ENCODE data around the gene HOXA7. TPM values are rescaled to one million over a fixed set of nuclear protein-coding genes. Genes with fewer than 3 reads are reported as not detected.

Gene HOXA7
- total RNA-seq, 1 donor from 2014 or later: 1.4 TPM

GRCh38 chr7:27141923-27142579, 14.4 kb downstream of the HOXA7 start:
- H3K4me1 Mint-ChIP-seq (ENCODE audit: low read depth): peaks cover 37% of the 10 kb centered on the region
- peak overlapping the region; percentile 92 for H3K27ac Mint-ChIP-seq
- no peak for DNase-seq (ENCODE audit: low spot score, unreplicated experiment)
- peaks cover 37% of the 10 kb centered on the region for H3K27me3 Mint-ChIP-seq
- no peaks in the 10 kb centered on the region for H3K9me3 Mint-ChIP-seq (ENCODE audit: low read depth)
- TF ChIP-seq, protein P1, sequence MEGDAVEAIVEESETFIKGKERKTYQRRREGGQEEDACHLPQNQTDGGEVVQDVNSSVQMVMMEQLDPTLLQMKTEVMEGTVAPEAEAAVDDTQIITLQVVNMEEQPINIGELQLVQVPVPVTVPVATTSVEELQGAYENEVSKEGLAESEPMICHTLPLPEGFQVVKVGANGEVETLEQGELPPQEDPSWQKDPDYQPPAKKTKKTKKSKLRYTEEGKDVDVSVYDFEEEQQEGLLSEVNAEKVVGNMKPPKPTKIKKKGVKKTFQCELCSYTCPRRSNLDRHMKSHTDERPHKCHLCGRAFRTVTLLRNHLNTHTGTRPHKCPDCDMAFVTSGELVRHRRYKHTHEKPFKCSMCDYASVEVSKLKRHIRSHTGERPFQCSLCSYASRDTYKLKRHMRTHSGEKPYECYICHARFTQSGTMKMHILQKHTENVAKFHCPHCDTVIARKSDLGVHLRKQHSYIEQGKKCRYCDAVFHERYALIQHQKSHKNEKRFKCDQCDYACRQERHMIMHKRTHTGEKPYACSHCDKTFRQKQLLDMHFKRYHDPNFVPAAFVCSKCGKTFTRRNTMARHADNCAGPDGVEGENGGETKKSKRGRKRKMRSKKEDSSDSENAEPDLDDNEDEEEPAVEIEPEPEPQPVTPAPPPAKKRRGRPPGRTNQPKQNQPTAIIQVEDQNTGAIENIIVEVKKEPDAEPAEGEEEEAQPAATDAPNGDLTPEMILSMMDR (IDR thresholded peaks at IDR 0.05; ENCODE audit: unreplicated experiment): peak; percentile 53
- H3K4me3 Mint-ChIP-seq (ENCODE audit: low read depth): peak overlapping the region; percentile 93
- H3K36me3 Mint-ChIP-seq (ENCODE audit: insufficient read depth): peaks cover 6% of the 10 kb centered on the region

DNA sequence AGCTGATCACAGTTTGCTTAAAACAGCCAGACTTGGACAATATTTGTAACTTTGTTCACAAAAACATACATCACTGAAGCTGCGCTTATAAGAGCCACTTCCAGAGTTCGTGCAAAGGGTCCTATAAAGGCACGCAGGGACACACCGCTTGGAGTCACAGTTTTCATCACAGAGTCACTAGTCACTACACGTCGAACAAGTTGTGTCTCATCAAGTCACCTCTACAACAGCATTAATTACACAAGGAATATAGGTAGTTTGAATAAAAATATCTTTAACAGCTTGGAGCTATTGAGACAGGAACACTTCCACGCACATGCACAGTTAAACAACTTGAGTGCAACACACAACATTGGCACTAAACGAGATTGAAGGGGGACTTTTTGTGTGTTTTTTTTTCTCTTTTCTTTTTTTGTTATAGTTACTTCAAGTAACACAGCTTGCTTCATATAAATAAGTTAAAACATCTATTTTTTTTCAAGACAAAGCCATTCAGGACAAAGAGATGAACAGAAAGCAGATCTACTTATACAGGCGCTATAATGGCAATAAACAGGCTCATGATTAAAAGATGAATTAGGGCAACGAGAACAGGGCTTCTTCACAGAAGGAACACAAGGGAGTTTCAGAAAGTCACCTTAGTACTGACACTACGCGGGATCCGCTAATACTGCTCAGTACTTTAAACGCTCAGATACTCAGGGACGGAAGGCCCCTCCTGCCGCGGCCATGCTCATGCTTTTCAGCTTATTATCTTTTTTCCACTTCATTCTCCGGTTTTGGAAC, 15.1 kb downstream of the HOXA7 start:
- Mint-ChIP-seq H3K36me3 (ENCODE audit: insufficient read depth) (peaks cover 4% of the 10 kb centered on the region), H3K27ac (peak overlapping the region; percentile 92), H3K4me1 (ENCODE audit: low read depth) (peaks cover 44% of the 10 kb centered on the region), H3K27me3 (peaks cover 30% of the 10 kb centered on the region), H3K9me3 (ENCODE audit: low read depth) (no peaks in the 10 kb centered on the region), H3K4me3 (ENCODE audit: low read depth) (peak overlapping the region; percentile 93)
- no peak for DNase-seq (ENCODE audit: low spot score, unreplicated experiment)
- TF ChIP-seq, protein P1 (IDR thresholded peaks at IDR 0.05; ENCODE audit: unreplicated experiment): no peak

- H3K4me1 Mint-ChIP-seq (ENCODE audit: low read depth): peaks cover 54% of the 10 kb centered on the region
- H3K4me3 Mint-ChIP-seq (ENCODE audit: low read depth): peak overlapping the region; percentile 43
- H3K27ac Mint-ChIP-seq: peak overlapping the region; percentile 80
- TF ChIP-seq, protein P1 (IDR thresholded peaks at IDR 0.05; ENCODE audit: unreplicated experiment): no peak
- H3K9me3 Mint-ChIP-seq (ENCODE audit: low read depth): no peaks in the 10 kb centered on the region
- H3K36me3 Mint-ChIP-seq (ENCODE audit: insufficient read depth): peaks cover 4% of the 10 kb centered on the region
- no peak for DNase-seq (ENCODE audit: low spot score, unreplicated experiment)
- H3K27me3 Mint-ChIP-seq: peaks cover 20% of the 10 kb centered on the region
Measured at GRCh38 chr7:27140126-27140857, 16.2 kb downstream of the HOXA7 start.

DNA sequence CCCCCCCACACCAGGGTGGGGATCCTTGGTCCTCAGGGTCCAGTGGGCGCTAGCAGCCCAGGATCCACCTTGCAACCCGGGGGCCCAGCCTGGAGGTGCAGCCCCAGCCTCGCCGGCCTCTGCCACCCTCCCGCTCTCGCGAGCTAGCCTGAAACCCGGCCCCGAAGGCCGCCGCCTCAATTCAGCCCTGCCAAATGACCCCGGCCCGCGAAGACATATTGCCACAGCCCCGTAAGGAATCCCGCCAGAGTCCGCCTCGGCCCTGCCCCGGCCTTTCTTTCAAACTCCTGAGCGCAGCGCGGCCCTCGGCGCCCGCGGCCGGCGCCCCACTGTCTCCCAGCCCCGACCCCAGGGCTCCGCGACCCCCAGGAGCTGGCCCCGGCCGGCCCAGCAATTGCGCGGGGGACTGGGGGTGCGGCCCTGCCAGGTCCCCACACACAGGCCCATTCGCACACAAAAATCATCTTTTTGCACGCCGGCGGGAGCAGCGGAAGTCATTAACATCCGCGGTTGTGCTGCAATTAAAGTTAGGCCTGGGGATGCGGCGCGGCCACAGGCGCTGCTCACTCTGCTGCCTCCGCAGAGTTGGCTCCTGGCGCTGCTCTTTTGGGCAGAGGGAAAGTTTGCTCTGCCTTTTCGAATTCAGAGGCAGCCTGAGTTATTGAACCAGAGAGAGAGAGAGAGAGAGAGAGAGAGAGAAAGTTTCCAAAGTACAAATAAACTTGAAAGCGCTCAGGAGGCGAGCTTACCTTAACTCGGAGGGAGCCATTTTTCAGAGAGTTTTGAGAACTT, 16.9 kb downstream of the HOXA7 start:
- Mint-ChIP-seq H3K4me3 (ENCODE audit: low read depth) (peak overlapping the region; percentile 62), H3K27ac (peak overlapping the region; percentile 80), H3K9me3 (ENCODE audit: low read depth) (no peaks in the 10 kb centered on the region), H3K36me3 (ENCODE audit: insufficient read depth) (peaks cover 4% of the 10 kb centered on the region), H3K27me3 (peaks cover 12% of the 10 kb centered on the region), H3K4me1 (ENCODE audit: low read depth) (peaks cover 62% of the 10 kb centered on the region)
- TF ChIP-seq, protein P1 (IDR thresholded peaks at IDR 0.05; ENCODE audit: unreplicated experiment): no peak
- DNase-seq (ENCODE audit: low spot score, unreplicated experiment): no peak

Data from progenitor cell of endocrine pancreas (in vitro differentiated cells).